Inflammatory macrophage treated with lipopolysaccharide for 4 hours (primary cell): Measurements from ENCODE around the gene SPAAR.
"Not testable (repeated sequence)": the region's sequence is repeated elsewhere in the genome, so short reads cannot be mapped to it uniquely, and the experiment has no call there.

Experiments
- DNase-seq: peaks from one replicate; pipeline ENCODE4 v3.0.0-alpha.2; 2020

The SPAAR gene

DNA sequence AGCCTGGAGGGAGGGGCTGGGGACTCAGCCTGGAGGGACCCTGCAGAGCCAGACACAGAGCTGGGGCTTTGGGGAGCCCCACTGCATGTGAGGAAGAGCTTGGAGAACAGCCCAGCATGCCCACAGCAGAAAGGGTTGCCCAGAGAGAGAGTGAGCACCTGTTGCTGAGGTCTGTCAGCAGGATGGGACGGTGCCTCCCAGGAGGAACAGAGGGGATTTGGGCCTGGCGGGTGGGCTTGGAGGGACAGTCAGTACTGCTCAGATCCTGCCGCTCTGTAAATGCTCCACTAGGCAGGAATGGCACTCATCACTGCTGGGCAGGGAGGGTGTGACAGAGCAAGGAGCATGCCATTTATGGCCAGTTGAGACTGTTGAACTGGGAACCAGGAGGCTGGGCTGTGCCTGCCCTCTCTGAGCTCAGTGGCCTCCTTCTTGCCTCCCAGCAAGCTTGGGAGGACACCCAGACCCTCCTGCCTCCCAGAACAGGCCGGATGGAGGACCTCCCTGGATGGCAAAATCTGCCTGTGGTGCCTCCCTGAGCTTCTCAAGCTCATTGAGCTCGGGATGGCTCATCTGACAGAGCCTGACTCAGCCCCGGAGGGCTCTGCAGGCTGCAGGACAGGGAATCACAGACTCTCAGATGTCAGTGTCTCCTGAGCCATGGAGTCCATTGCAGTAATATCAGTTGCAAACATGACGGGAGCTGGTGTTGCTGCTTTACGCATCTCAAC lies 4.1 kb upstream of the SPAAR start:
- no peak for DNase-seq

DNA sequence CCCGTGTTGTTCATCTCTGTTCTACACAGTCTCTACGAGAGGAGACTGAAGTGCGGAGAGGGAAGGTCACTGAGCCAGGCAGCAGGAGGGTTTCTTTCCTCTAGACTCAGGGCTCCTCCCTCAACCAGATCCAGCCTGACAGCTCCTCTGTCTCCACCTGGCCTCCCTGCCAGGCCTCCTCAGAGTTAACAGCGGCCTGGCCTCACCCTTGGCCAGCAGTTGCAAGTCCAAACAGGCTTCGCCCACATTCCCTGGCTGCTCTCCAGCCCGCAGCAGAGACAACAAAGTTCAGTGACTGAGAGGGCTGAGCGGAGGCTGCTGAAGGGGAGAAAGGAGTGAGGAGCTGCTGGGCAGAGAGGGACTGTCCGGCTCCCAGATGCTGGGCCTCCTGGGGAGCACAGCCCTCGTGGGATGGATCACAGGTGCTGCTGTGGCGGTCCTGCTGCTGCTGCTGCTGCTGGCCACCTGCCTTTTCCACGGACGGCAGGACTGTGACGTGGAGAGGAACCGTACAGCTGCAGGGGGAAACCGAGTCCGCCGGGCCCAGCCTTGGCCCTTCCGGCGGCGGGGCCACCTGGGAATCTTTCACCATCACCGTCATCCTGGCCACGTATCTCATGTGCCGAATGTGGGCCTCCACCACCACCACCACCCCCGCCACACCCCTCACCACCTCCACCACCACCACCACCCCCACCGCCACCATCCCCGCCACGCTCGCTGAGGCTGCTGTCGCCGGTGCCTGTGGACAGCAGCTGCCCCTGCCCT lies 3.2 kb upstream of the SPAAR start, which contains the start of gene HRCT1:
HRCT1 (plus strand) TSS at position 291 of the 768 bp plus-strand sequence; CDS start at position 377, 86 bp downstream.
- DNase-seq = no peak

DNA sequence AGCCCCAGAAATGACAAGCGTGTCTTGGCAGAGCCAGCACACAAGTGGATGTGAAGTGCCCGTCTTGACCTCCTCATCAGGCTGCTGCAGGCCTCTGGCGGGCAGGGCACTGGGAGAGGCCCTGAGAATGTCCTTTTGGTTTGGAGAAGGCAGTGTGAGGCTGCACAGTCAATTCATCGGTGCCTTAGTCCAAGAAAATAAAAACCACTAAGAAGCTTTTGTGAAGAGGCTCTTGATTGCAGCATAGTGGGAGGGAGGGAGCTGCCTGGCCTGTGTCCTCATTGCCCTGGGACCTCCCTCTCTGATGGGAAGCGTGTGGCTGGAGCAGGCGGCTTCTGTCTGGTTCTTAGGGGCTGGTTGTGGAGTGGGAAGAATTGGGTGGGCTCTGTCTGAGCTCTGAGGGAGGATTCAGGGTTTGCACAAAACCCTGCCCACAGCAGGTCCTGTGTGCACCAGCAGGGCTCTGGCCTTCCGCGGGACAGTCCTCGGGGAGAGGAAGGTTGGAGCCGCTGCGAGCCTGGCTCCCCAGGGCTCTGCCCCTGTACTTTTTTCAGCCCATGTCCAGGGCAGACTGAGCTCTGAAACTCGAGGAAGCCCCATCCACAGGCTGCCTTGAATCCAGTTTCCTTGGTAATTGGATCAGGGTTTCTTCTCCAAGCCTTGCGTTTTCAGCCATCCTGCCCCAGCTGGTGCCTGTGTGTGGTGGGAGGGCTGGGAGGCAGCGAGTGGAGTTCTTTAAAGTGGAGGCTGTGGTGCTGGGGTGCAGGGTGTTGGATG lies 2.2 kb upstream of the SPAAR start:
- no peak for DNase-seq

DNA sequence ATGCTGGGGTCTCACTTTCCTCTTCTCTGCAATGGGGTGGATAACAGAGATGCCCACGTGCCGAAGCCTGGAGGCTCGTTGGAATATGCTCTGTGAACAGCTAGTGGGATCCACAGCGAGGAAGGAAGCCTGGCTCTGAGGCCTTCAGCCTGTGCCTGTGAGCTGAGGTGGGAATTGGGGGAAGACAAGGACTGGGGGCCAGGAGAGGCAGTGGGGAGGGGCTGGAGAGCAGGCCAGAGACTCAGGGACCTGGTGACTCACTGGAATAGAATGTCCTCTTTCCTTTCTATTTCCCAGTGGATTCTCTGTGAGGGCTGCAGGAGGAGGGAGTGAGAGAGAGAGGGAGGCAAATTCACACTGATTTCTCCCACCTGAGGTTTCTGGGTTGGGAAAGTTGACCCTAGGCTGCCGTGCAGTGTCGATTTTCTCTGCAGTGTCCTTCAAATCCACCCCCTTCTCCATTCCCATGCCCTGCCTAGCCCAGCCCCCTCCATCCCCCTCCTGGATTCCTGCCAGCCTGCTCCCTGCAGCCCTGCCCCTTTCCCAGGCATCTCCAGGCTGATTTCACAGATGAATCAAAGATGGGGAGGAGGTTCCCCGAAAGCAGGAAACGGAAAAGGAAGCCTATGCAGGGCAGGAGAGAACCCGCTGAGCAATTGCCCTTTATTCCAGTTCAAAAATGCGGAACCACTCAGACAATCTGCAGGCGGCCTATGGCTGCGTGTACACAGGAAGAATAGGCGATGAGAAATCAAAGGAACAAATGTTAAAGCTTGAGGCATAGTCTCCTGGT lies 1.4 kb upstream of the SPAAR start:
- peak; percentile 47 for DNase-seq

DNA sequence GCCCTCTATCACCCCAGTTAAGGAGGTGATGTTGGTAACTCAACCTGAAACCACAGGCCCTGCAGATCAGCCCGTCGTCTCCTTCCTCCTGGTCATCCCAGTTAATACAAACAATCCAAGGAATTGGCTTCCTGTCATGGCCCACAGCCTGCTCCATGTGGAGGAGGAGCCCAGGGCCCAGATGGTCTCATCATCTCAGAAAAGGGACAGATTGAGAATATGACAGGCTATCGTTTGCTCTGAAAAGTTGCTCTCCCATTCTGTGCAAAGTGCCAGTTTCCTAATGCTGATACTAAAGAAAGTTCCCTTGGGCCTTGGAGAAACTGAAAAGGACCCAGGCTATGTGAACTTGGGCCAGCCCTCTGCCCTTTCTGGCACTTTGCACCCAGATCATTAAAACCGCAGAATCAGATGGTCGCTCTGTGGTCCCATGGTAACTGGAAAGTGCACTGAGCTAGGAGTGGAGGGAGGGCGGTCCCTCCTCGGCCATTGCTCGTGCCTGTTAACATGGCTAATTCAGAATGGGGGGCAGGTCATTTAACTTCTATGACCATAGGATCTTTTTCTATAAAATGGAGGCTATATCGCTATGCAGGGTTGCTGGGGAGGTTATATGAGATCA lies 675 bp upstream of the SPAAR start:
- DNase-seq = no peak

DNA sequence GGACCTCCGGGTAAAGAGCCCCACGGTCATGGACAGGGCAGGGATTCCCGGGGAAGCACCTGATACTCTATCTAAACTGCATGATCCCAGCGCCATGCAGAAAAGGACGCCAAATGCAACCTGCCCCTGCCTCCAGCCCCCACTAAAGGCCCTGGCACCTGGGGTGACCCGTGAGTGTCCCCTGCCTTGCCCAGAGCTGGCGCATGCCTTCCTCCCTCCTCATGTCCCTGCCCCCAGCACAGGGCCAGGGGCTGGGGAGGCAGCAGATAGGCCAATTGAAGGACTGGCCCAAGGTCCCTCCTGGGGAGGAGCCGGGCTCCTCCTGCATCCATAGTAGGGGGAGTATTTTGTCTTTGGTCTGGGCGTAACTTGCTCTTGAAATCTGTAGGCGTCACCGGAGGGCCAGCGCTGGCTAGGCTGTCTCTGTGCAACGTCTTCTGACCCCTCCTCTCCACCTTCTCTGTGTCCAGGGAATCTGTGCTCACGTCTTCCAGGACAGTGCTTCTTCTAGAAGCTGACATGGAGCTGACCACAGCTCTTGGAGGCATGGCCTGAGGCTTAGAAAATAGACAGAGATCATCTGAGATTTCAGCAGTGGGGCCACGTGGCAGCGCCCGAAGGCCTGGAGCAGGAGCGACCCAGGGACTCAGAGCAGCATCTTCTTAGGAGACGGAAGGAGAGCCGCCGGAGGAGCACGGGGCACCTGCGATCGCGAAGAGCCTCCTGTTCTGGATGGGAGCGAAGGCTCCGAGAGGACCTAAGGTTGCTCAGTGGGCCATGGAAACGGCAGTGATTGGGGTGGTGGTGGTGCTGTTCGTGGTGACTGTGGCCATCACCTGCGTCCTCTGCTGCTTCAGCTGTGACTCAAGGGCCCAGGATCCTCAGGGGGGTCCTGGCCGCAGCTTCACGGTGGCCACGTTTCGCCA lies 660 bp downstream of the SPAAR start:
- DNase-seq = no peak

DNA sequence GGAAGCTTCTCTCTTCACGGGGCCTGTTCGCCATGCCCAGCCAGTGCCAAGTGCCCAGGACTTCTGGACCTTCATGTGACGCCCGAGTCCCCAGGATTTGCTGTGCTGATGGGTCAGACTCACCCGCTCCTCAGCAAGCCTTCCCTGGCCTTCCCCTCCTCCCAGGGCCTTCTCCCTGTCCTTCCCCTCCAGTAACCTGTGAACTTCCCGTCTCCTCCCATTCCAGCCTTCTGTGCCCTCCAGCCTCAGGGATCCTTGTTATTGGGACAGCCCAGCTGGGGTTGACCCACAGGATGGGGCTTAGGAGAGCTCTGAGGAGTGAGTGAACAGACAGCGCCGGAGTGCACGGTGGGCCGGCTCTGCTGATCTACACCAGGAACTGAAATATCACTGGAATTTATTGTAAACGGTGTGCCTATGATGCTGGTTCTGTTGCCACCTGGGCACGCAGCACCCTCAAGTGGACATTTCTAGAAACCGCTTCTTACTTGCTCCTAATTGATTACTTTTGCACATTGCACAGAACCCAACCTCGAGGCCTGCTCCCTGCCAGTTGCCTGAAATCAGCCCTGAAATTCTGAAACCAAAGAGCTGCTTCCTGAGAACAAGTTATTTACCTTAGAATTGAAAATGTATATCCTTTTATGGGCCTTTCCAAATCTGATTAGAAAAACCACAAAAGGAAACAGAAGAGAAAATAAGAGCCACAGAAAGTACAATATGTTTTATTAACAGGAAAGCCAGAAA lies 1.5 kb downstream of the SPAAR start:
- DNase-seq = no peak

DNA sequence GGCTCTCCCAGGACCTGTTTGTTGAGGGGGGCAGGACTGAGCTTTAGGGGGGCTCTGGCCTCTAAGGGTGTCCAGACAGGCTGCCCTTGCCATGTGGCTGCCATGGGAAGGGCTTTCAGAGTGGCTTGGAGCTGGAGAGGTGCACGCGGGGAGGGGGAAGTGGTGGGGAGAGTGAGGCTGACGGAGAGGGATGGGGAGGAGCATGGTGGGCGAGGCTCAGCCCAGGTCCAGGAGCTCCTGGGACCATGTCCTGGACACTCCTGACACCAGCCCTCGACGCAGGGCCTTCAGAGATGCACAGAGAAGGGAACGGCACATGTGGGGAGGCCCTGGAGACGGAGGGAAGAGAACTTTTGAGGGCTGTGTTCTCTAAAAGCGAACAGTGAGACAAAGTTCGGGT lies 2.4 kb downstream of the SPAAR start:
- no peak for DNase-seq

DNA sequence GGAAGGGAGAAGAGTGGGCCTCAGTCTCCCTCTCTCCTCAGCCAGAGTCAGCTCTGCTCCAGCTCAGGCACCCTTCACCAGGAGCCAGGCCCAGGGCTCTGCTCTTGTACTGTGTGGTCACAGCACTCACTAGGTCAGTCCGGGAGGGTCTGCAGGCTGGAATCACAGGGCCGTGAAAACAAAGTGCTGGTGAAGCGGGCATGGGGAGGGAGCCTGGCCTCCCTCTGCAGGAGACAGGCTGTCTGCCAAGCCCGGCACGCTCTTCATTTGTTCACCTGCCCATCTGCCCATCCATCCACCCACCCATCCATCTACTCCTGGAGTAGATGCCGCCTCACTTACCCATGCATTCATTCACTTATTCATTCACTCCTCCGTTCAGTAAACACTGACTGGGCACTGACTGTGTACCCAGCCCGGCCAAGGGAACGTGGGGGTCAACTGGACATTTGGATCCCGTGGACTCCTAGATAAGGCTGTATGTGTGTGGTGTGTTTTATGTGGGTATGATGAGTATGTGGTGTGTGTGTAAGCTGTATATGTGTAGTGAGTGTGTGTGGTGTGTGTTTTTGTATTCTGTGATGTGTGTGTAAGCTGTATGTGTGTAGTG lies 3.6 kb downstream of the SPAAR start:
- no peak for DNase-seq

DNA sequence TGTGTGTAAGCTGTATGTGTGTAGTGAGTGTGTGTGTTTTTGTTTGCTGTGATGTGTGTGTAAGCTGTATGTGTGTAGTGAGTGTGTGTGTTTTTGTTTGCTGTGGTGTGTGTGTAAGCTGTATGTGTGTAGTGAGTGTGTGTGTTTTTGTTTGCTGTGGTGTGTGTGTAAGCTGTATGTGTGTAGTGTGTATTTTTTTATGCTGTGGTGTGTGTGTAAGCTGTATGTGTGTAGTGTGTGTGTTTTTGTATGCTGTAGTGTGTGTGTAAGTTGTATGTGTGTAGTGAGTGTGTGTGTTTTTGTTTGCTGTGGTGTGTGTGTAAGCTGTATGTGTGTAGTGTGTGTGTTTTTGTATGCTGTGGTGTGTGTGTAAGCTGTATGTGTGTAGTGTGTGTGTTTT lies 4.1 kb downstream of the SPAAR start:
- DNase-seq = not testable (repeated sequence)

DNA sequence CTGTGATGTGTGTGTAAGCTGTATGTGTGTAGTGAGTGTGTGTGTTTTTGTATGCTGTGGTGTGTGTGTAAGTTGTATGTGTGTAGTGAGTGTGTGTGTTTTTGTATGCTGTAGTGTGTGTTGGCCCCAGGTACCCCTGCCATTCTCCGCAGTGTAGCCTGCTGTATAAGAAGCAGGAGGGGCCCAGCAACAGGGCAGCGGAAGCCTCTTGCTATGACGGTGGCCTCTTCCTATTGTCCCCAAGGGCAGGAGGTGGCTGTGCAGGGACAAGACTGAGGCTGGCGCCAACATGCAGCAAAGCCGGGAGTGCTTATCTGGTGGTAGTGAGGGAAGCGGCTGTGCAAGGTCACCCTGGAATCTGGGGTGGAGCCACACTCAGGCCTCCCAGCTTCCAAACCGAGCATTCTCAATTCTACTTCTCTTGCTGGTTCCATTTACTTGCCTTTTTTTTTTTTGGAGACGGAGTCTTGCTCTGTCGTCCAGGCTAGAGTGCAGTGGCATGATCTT lies 5.1 kb downstream of the SPAAR start:
- no peak for DNase-seq

DNA sequence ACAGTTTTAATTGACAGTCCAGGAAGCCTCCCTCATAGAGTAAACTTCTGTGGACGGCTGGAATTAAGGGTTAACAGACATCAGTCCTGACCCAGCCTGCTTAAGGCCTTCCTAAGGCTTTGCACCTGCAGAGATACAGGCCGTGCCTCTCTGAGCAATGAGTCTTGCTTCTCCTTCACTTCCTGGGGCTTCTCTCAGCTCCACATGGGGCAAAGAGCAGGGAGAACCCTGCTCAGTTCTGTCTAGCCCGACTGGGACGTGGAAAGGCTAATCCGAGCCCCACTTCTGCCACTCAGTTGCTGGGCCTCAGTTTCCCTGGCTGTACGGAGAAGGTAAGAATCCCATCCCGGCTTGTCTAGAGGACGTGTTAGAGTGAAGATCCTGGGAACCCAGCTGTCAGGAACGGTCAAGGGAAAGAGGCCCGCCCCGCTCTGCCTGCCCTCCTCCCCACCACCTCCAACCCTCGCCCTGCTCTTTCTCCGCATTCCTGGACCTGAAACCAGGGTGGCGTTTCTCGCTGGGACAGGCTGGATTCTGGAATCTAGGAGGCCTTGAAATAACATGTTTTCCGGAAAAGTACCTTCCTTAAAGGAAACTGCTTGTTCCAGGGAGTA lies 6.5 kb downstream of the SPAAR start:
- no peak for DNase-seq

DNA sequence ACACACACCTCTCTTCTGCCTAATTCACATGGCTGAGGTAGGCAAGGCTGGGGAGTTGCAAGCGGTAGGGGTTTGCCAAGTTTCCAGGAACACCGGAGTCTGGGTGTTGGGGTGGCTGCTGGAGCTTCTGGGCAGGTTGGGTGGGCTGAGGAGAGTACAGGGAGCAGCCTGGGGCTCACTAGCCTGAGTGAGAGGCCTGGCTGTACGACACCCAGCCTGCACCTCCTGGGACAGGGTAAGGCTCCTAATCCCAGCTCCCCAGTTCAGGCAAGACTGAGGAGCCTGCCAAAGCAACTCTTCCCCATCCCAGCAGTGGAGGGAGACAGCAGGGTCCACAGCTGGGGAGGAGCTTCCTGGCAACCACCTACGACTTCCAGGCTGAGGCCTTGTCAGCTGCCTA lies 8.0 kb downstream of the SPAAR start:
- DNase-seq = no peak

DNA sequence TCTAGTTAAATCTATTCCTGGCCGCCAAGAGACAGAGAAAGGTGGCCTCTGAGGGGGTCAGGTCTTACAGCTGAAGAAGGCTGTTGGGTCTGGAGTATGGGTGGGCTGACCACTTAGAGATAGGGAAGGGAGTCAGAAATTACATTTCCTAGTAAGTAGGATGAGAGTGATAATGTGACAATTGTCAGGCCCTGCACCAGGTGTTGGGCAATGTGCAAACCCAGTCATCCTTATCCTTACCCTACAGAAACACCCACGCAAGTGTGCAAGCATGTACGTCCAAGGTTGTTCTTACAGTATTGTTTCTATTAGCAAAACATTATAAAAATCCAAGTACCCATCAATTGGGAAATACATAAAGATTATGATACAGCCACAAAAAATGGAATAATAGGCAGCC lies 9.5 kb downstream of the SPAAR start:
- no peak for DNase-seq

DNA sequence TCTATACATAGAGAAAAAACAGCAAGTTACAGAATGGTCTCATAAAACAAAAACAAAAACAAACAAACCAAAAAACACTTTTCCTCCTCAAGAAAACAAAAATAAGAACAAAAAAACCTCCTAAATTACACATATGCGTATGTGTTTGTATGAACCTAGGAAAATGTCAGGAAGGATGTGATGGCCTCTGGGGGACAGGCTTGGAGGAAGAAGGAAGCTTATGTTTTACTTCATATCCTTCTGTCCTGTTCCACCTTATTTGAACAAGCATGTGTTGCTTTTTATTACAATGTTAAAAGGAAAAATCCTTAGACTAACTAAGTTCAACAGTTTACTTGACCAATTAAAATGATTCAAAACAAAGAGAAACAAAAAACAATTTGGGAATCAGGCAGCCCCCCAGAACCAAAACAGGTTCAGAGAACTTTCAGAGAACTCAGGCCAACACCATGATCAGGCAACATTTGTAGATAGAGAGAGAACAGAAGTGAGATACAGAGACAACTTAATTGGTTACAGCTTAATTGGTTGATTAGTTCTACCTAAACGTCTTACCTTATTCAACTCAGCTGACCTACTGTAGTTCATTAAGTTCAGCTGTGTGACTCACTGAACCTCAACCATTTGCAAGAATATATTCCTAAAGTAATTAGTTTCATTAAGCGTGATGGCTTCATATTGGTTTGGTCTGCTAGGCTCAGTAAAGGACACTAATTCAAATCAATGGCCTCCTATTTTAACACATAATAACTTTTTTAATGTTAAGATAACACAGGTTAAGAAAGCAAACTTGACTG lies 10.1 kb downstream of the SPAAR start:
- DNase-seq = no peak

DNA sequence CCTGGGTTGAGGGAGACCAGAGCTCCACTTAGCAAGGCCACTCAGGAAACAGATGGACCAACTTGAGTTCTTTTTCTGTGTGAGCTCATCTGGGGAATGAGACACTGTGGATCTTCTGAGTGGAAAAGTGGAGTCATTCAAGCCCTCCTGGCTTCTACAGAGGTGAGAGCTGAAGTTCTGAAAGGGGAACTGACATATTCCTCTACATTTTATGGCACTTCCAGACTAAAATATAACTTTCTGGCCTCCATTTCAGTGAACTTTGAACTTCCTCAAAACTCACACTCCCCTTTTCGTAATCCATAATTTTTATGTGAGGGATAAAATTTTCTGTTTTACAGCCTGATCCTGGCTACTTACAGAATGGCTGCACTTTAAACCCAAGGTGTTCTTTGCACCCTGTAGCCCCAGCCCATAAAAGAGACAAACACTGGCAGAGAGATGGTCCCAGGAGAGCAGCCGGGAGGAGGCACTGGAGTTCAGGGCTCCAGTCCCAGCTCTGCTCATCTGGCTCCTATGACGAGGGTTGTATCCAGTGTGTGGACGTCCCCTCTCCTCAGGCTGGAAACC lies 10.8 kb downstream of the SPAAR start:
- DNase-seq = peak; percentile 3

DNA sequence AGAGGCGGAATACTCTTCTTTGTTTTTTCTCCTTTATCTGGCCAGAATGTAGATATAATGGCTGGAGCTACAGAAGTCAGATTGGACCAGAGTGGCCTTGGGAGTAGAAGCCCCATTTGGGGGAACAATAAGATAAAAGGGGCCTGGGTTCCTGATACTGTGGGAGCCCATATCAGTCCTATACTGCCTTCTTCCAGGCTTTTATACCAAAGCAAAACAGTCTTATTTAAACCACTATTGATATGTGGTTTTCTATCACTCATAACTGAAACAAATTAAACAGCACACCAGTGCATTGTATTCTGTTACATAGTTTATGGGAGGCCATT lies 14.3 kb downstream of the SPAAR start:
- DNase-seq = no peak
